HL-60/S4 treated with retinoic acid at 250 ng/mL for 4 days and 3 days (cell line): ENCODE measurements around the gene MS4A8.

Source experiments
- in situ Hi-C: fragments of 300-500 bp; cut with MboI; formaldehyde crosslinking; loops from 2 replicates; pipeline ENCODE4 v1.7.0; 2022; ENCODE audit warnings: low sequenced_read_pairs

The MS4A8 gene

DNA sequence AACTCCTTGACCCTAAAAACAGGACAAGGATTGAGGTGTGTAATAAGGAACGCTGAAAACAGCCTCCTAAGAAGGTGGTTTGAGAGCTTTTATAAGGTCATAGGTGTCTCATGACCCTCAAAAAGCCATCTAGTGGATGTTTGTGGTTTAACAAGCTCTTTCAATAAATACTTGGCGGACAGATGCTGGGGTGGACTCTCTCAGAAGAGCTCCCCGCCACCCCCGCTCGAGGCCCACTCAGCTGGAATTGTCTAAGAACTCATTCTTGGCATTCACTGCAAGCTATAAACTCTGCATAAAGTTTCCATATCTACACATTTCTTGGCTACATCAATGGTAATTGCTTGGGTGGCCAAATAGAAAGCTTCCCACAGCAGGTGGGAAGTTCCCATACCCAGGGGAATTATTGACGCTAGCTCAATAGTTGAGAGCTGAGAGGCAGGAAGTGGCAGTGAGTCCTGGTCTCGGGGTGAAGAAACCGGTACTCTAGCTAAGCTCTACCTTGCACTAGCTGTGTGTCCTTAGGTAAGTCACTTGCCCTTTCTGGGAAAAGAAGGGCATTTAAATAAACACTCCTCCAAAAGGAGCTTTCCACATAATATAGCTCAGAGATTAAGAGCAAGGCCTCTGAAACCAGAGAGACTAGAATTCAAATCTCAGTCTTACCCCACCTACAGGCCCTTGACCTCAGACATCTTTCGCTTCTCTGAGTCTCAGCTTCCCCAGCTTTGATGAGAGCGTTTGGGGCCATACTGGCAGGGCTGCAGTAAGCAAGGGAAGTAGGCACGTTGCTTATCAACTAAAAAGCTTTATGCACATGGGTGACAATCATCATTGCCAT, 63.7 kb downstream of the MS4A8 start:
- in situ Hi-C loops: no loop called here

GRCh38 chr11:60763692-60764369, 64.4 kb downstream of the MS4A8 start:
- in situ Hi-C loops: no loop called here

- in situ Hi-C loops: no loop called here
These were observed 65.5 kb downstream of the MS4A8 start for GRCh38 chr11:60764879-60765278.

GRCh38 chr11:60765355-60765754, 65.9 kb downstream of the MS4A8 start:
- in situ Hi-C loops: no loop called here
